ENCODE measurements around the gene TYK2.

DNA sequence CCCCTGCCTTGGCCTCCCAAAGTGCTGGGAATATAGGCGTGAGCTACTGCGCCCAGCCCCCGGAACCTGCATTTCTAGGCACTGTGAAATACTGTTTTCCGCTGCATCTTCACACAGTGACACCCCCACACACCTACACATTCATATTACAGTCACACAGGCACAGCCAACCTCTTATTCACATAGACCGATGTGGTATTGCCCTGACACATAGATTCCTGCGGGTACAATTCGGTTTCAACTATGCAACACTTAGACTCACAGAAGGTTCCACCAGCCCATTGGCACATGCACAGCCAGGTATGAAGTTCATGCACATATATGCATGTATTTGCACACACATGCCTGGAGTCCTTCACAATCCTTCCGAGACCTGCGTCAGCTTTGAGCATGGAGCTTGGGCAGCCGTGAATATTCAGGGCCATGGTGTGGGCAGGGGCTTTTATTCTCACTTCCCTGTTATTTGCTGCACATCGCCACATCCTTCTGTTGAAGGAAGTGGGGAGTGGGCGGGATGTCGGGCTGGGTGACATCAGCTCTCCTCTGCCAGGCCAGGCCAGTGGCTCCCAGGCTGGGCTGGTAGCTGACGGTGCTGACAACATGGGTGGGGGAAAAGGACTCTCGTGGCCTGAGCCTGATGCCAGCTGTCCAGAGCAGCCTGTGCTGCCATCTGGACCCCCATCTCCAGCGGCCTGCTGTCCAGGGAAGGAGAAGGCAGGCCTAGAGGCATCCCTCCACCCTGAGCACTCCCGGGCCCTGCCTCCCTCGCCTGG is 28.3 kb upstream of the TYK2 start:
- TF ChIP-seq POLR2A (IDR thresholded peaks at IDR 0.05): no peak
- no peak for TF ChIP-seq POLR2AphosphoS5 (IDR thresholded peaks at IDR 0.05)

All from suprapubic skin (tissue), 4 donors.